HepG2 (cell line): ENCODE data around the gene C11orf86. TPM values are rescaled to one million over a fixed set of nuclear protein-coding genes. Genes with fewer than 3 reads are reported as not detected.
A peak's percentile ranks its signal among the peaks of the same experiment; 100 is the strongest.

ENCODE experiments used
- ARID2 ChIP-seq: sonication (generic); formaldehyde crosslinking; IDR thresholded peaks from 2 replicates; pipeline ENCODE4 v1.8.1; 2022; ENCODE audit warnings: mild to moderate bottlenecking, missing genetic modification reagents, borderline replicate concordance
- HNRNPLL ChIP-seq: fragments of 200-400 bp; formaldehyde crosslinking; IDR thresholded peaks from 2 replicates; pipeline ENCODE4 v1.6.1; 2017; ENCODE audit warnings: mild to moderate bottlenecking, low read depth, low read length; ENCODE audit not compliant: poor library complexity, severe bottlenecking
- KIAA2018 ChIP-seq: sonication (generic); formaldehyde crosslinking; IDR thresholded peaks from 2 replicates; pipeline ENCODE4 v1.5.0; 2020; ENCODE audit warnings: mild to moderate bottlenecking, missing genetic modification reagents, borderline replicate concordance
- MXD1 ChIP-seq: sonication (generic); formaldehyde crosslinking; IDR thresholded peaks from 2 replicates; pipeline ENCODE4 v1.4.0; 2020; ENCODE audit warnings: mild to moderate bottlenecking, missing genetic modification reagents
- NR0B2 ChIP-seq: sonication (generic); formaldehyde crosslinking; IDR thresholded peaks from 2 replicates; pipeline ENCODE4 v1.4.0; 2020; ENCODE audit warnings: mild to moderate bottlenecking, missing genetic modification reagents
- SIN3A ChIP-seq: IDR thresholded peaks from 2 replicates; pipeline ENCODE4 v1.6.1; 2011; ENCODE audit warnings: low read depth, mild to moderate bottlenecking, control low read depth, low read length, borderline replicate concordance
- ZMYM3 ChIP-seq: sonication (generic); formaldehyde crosslinking; IDR thresholded peaks from 2 replicates; pipeline ENCODE4 v1.5.1; 2020; ENCODE audit warnings: mild to moderate bottlenecking, missing genetic modification reagents
- ZNF318 ChIP-seq: sonication (generic); formaldehyde crosslinking; IDR thresholded peaks from 2 replicates; pipeline ENCODE4 v1.4.0; 2020; ENCODE audit warnings: mild to moderate bottlenecking, missing genetic modification reagents
- polyA plus RNA-seq, 8 experiments: library from polyadenylated mRNA; depleted of rRNA in 3 of 8; stranded (reverse) in 7 of 8; unstranded in 1 of 8; fragments of >200 nt; fragmentation: Illumina TruSeq in 4 of 8; extraction: Trizol in 4 of 8; gene quantifications; 2 replicates each; pipeline versions ENCODE4 v1.2.1 to v1.2.3, GENCODE V29; 2011 to 2016; ENCODE audit warnings: low read depth in 4 of 8, missing spikeins in 1 of 8, mixed read lengths in 1 of 8; ENCODE audit not compliant: insufficient read depth in 1 of 8
- total RNA-seq, 5 experiments: library from RNA; depleted of rRNA; stranded (reverse); fragments of >200 nt; fragmentation: Illumina TruSeq; extraction: Trizol; gene quantifications; 2 replicates each; pipeline ENCODE4 v1.2.3, GENCODE V29; 2016; ENCODE audit warnings: low read depth in 1 of 5

C11orf86 gene
- total and polyA plus RNA-seq, 2 of the 13 experiments (the other 11 are each of a cell fraction or from before 2014, with no cell fraction given): 0.11 to 0.18 TPM

GRCh38 chr11:66958232-66958955, 16.7 kb upstream of the C11orf86 start, which contains the start of gene PC (continued):
- TF ChIP-seq ZNF318 (CRISPR knock-in tag): no peak; the same call in 1 of the 2 replicates
- TF ChIP-seq NR0B2: peak; percentile 97; the same call in 1 of the 2 replicates
- peak; percentile 98 for TF ChIP-seq MXD1
- peak; percentile 81 for TF ChIP-seq SIN3A
- 0 out of 2 replicates have a peak, but pooled peaks have one; percentile 36 for TF ChIP-seq KIAA2018 (CRISPR knock-in tag)
- peak; percentile 26 for TF ChIP-seq ZMYM3 (CRISPR knock-in tag)
- TF ChIP-seq ARID2 (CRISPR knock-in tag): peak; percentile 99
- TF ChIP-seq HNRNPLL: peak; percentile 93
